ENCODE results near the gene HOXC6. TPM values are rescaled to one million over a fixed set of nuclear protein-coding genes. Genes with fewer than 3 reads are reported as not detected.

Gene HOXC6
- total and polyA plus RNA-seq, 9 of the 15 experiments (the other 6 are each of a cell fraction or from before 2014, with no cell fraction given): 0.06 to 4.0 (median 1.4) TPM

GRCh38 chr12:54017878-54018467 is 10.3 kb upstream of the HOXC6 start (continued):
- no peak for TF ChIP-seq ARID3A (IDR thresholded peaks at IDR 0.05; ENCODE audit: borderline replicate concordance, low read depth, low read length)
- TF ChIP-seq TRIM28 (IDR thresholded peaks at IDR 0.05): no peak
- no peak for TF ChIP-seq ATF3 (IDR thresholded peaks at IDR 0.05)
- TF ChIP-seq ATF3 (CRISPR knock-in tag; conservative IDR thresholded peaks at IDR 0.05): no peak
- TF ChIP-seq NR2C1 (IDR thresholded peaks at IDR 0.05): peak; percentile 53; the same call in 1 of the 2 replicates
- peak; percentile 42; the same call in 1 of the 2 replicates for TF ChIP-seq NR2C1 (tag; IDR thresholded peaks at IDR 0.05)
- peak; percentile 75 for TF ChIP-seq TAF1 (IDR thresholded peaks at IDR 0.05; ENCODE audit: control insufficient read depth, extremely low read depth, insufficient read depth, low read length, severe bottlenecking)
- TF ChIP-seq RAD51 (IDR thresholded peaks at IDR 0.05; ENCODE audit: borderline replicate concordance, low read depth): no peak
- TF ChIP-seq MAFG (tag; conservative IDR thresholded peaks at IDR 0.05): no peak
- no peak for TF ChIP-seq ZNF57 (CRISPR knock-in tag; IDR thresholded peaks at IDR 0.05)
- TF ChIP-seq ELK3 (CRISPR knock-in tag; IDR thresholded peaks at IDR 0.05): no peak
- TF ChIP-seq MCM3 (IDR thresholded peaks at IDR 0.05): no peak
- TF ChIP-seq USF1 (CRISPR knock-in tag; IDR thresholded peaks at IDR 0.05): no peak
- peak; percentile 82 for TF ChIP-seq CREM (IDR thresholded peaks at IDR 0.05; ENCODE audit: low read depth)
- TF ChIP-seq NELFE (IDR thresholded peaks at IDR 0.05; ENCODE audit: insufficient read depth, insufficient read length): no peak
- TF ChIP-seq CLOCK (CRISPR knock-in tag; IDR thresholded peaks at IDR 0.05; ENCODE audit: borderline replicate concordance): no peak
- no peak for TF ChIP-seq NFYB (IDR thresholded peaks at IDR 0.05; ENCODE audit: extremely low read depth, insufficient read length)
- no peak for TF ChIP-seq MCM7 (IDR thresholded peaks at IDR 0.05)
- TF ChIP-seq MAX (CRISPR knock-in tag; IDR thresholded peaks at IDR 0.05): peak; percentile 58; the same call in 1 of the 2 replicates
- peak; percentile 99 for TF ChIP-seq ZFX (CRISPR knock-in tag; IDR thresholded peaks at IDR 0.05)
- TF ChIP-seq RBM14 (IDR thresholded peaks at IDR 0.05; ENCODE audit: borderline replicate concordance, insufficient read depth, low read depth, low read length): 0 out of 2 replicates have a peak, but pooled peaks have one; percentile 62
- TF ChIP-seq TGIF2 (CRISPR knock-in tag; IDR thresholded peaks at IDR 0.05): no peak
